T-cell (primary cell): ENCODE measurements around the gene PNPLA5. TPM values are rescaled to one million over a fixed set of nuclear protein-coding genes. Genes with fewer than 3 reads are reported as not detected.

ENCODE experiments used
- ATAC-seq, 4 experiments: fragments of 200-7000 bp in 3 of 4; fragments of 150-1000 bp in 1 of 4; cut with Tn5 transposase; replicated peaks in 1 of 4; 1 replicate in 3 of 4; 2 replicates in 1 of 4; pipeline ENCODE4 v1.10.0; 2021; ENCODE audit warnings: moderate library complexity in 3 of 4, mild to moderate bottlenecking in 2 of 4, moderate number of reproducible peaks in 1 of 4
- CTCF ChIA-PET, 2 donors: fragments of 300-600 bp; sonication (Branson Sonifier 250); formaldehyde crosslinking; loops; one replicate each; lab custom pipeline; 2022; ENCODE audit warnings: antibody characterized with exemption in 2 of 2; lab: Charles Lee
- POLR2A ChIA-PET, 2 donors: fragments of 300-600 bp; sonication (Branson Sonifier 250); formaldehyde crosslinking; loops; one replicate each; lab custom pipeline; 2022; ENCODE audit warnings: antibody characterized with exemption in 2 of 2; lab: Charles Lee
- DNase-seq, 35 experiments: peaks; one replicate each; pipeline versions ENCODE4 v3.0.0 to v3.0.0-alpha.2; 2013 to 2023
- H3K27ac ChIP-seq: one replicate; pipeline ENCODE4 v1.5.1; 2013; ENCODE audit warnings: low read length
- H3K27me3 ChIP-seq, 2 experiments: replicated peaks in 1 of 2; 1 replicate in 1 of 2; 2 replicates in 1 of 2; pipeline versions ENCODE4 v1.6.1 to v1.7.0; 2013; ENCODE audit warnings: low read length in 1 of 2, mixed read lengths in 1 of 2; ENCODE audit not compliant: control insufficient read depth in 2 of 2, insufficient read depth in 2 of 2; ENCODE audit errors: extremely low read depth in 1 of 2
- H3K36me3 ChIP-seq, 2 donors: 1 replicate in 1 of 2; 2 replicates in 1 of 2; pipeline versions ENCODE4 v1.6.1 to v1.7.0; 2013; ENCODE audit warnings: low read length in 1 of 2; ENCODE audit not compliant: control insufficient read depth in 2 of 2, insufficient read depth in 1 of 2; ENCODE audit errors: extremely low read depth in 1 of 2
- H3K4me1 ChIP-seq, 2 experiments: 1 replicate in 1 of 2; 2 replicates in 1 of 2; pipeline versions ENCODE4 v1.6.1 to v1.7.0; 2013; ENCODE audit warnings: low read length in 2 of 2, mixed read lengths in 1 of 2; ENCODE audit not compliant: insufficient read depth in 2 of 2, control insufficient read depth in 1 of 2; ENCODE audit errors: extremely low read depth in 1 of 2
- H3K4me3 ChIP-seq, 2 donors: 1 replicate in 1 of 2; 2 replicates in 1 of 2; pipeline versions ENCODE4 v1.5.1 to v1.7.0; 2013; ENCODE audit warnings: mild to moderate bottlenecking in 2 of 2, low read length in 1 of 2, moderate library complexity in 1 of 2; ENCODE audit not compliant: control insufficient read depth in 1 of 2; ENCODE audit errors: extremely low read depth in 1 of 2
- H3K9me3 ChIP-seq: 2 replicates; pipeline ENCODE4 v1.7.0; 2013
- H3K27ac Mint-ChIP-seq, 2 donors: one replicate each; pipeline ENCODE4 v1.8.0; 2020 to 2021; ENCODE audit warnings: mild to moderate bottlenecking in 2 of 2, mixed read lengths in 2 of 2
- H3K27me3 Mint-ChIP-seq, 2 donors: one replicate each; pipeline ENCODE4 v1.8.0; 2021 to 2022; ENCODE audit warnings: mixed read lengths in 2 of 2
- H3K36me3 Mint-ChIP-seq: one replicate; pipeline ENCODE4 v1.8.0; 2021; ENCODE audit warnings: mixed read lengths
- H3K4me1 Mint-ChIP-seq, 3 donors: one replicate each; pipeline ENCODE4 v1.8.0; 2020 to 2022; ENCODE audit warnings: mixed read lengths in 3 of 3, mild to moderate bottlenecking in 1 of 3
- H3K4me3 Mint-ChIP-seq, 3 donors: one replicate each; pipeline ENCODE4 v1.8.0; 2020 to 2022; ENCODE audit warnings: mild to moderate bottlenecking in 3 of 3, mixed read lengths in 3 of 3, moderate library complexity in 3 of 3
- H3K9me3 Mint-ChIP-seq, 3 donors: one replicate each; pipeline ENCODE4 v1.8.0; 2020 to 2022; ENCODE audit warnings: mixed read lengths in 3 of 3
- WGBS: methylation state at CpG from one replicate; pipeline ENCODE4 v1.1.5; 2013; ENCODE audit warnings: missing lambda C conversion rate; ENCODE audit not compliant: insufficient coverage; 5-methylcytosine and 5-hydroxymethylcytosine counted together
- total RNA-seq, 35 experiments: library from RNA in 6 of 35; stranded (reverse) in 6 of 35; fragments of 120-200 nt in 1 of 35; gene quantifications; one replicate each; pipeline versions ENCODE4 v1.2.1 to v1.2.4 and lab custom pipeline; 2013 to 2026

PNPLA5 gene
- total RNA-seq, 5 donors from 2014 or later (not counting 1 experiment from before 2014, with no cell fraction given): not detected

- Mint-ChIP-seq H3K36me3 (no peaks in the 10 kb centered on the region), H3K27me3 (peaks cover 0 to 8% of the 10 kb centered on the region in 2 donors), H3K9me3 (no peaks in the 10 kb centered on the region), H3K4me1 (no peaks in the 10 kb centered on the region), H3K27ac (no peak overlapping the region), H3K4me3 (no peak overlapping the region)
- DNase-seq: no peak
- POLR2A ChIA-PET: no interaction called here
- Histone ChIP-seq H3K9me3 (no peaks in the 10 kb centered on the region), H3K27ac (no peak overlapping the region), H3K27me3 (peaks cover 0 to 35% of the 10 kb centered on the region in 2 experiments), H3K4me3 (no peak overlapping the region), H3K4me1 (no peaks in the 10 kb centered on the region), H3K36me3 (no peaks in the 10 kb centered on the region)
- no peak for ATAC-seq
- WGBS: 82% methylated on average over 31 of the region's 31 CpGs
- CTCF ChIA-PET: no interaction called here
Measured at GRCh38 chr22:43844560-43845545, 47.0 kb downstream of the PNPLA5 start.

- H3K4me3 Mint-ChIP-seq: no peak overlapping the region
- WGBS: 88% methylated on average over 12 of the region's 21 CpGs
- no peaks in the 10 kb centered on the region for H3K9me3 Mint-ChIP-seq
- H3K27ac Mint-ChIP-seq: no peak overlapping the region
- CTCF ChIA-PET: no interaction called here
- DNase-seq (no peak), ATAC-seq (no peak)
- POLR2A ChIA-PET: no interaction called here
- H3K4me3 ChIP-seq: no peak overlapping the region
- H3K36me3 ChIP-seq: no peaks in the 10 kb centered on the region
- peaks cover 0 to 1% of the 10 kb centered on the region in 2 donors for H3K27me3 Mint-ChIP-seq
- H3K36me3 Mint-ChIP-seq: no peaks in the 10 kb centered on the region
- no peaks in the 10 kb centered on the region for H3K9me3 ChIP-seq
- peaks cover 0 to 34% of the 10 kb centered on the region in 2 experiments for H3K27me3 ChIP-seq
- no peaks in the 10 kb centered on the region for H3K4me1 Mint-ChIP-seq
- H3K4me1 ChIP-seq: no peaks in the 10 kb centered on the region
- no peak overlapping the region for H3K27ac ChIP-seq
Measured at GRCh38 chr22:43843783-43844530, 47.9 kb downstream of the PNPLA5 start.

GRCh38 chr22:43841742-43842141 is 50.1 kb downstream of the PNPLA5 start:
- no peak for DNase-seq
- Mint-ChIP-seq H3K36me3 (no peaks in the 10 kb centered on the region), H3K9me3 (no peaks in the 10 kb centered on the region), H3K4me1 (no peaks in the 10 kb centered on the region), H3K4me3 (no peak overlapping the region), H3K27me3 (no peaks in the 10 kb centered on the region), H3K27ac (no peak overlapping the region)
- H3K27ac ChIP-seq: no peak overlapping the region
- H3K9me3 ChIP-seq: no peaks in the 10 kb centered on the region
- no peaks in the 10 kb centered on the region for H3K36me3 ChIP-seq
- no peak overlapping the region for H3K4me3 ChIP-seq
- no peaks in the 10 kb centered on the region for H3K4me1 ChIP-seq
- H3K27me3 ChIP-seq: peaks cover 0 to 25% of the 10 kb centered on the region in 2 experiments
- POLR2A ChIA-PET: no interaction called here
- 88% methylated on average over 18 of the region's 21 CpGs for WGBS
- CTCF ChIA-PET: no interaction called here
- no peak for ATAC-seq

GRCh38 chr22:43840851-43841250 is 51.0 kb downstream of the PNPLA5 start:
- ATAC-seq: no peak
- H3K36me3 Mint-ChIP-seq: no peaks in the 10 kb centered on the region
- H3K4me1 Mint-ChIP-seq: no peaks in the 10 kb centered on the region
- H3K27ac Mint-ChIP-seq: no peak overlapping the region
- Histone ChIP-seq H3K36me3 (no peaks in the 10 kb centered on the region), H3K9me3 (no peaks in the 10 kb centered on the region), H3K4me1 (no peaks in the 10 kb centered on the region), H3K27ac (no peak overlapping the region), H3K27me3 (peaks cover 0 to 27% of the 10 kb centered on the region in 2 experiments), H3K4me3 (no peak overlapping the region)
- no peaks in the 10 kb centered on the region for H3K27me3 Mint-ChIP-seq
- WGBS: 79% methylated on average over 12 of the region's 16 CpGs
- ChIA-PET CTCF (no interaction called here), POLR2A (no interaction called here)
- H3K9me3 Mint-ChIP-seq: no peaks in the 10 kb centered on the region
- no peak for DNase-seq
- H3K4me3 Mint-ChIP-seq: no peak overlapping the region

- H3K27me3 Mint-ChIP-seq: peaks cover 0 to 4% of the 10 kb centered on the region in 2 donors
- H3K9me3 ChIP-seq: no peaks in the 10 kb centered on the region
- ChIA-PET POLR2A (no interaction called here), CTCF (no interaction called here)
- no peaks in the 10 kb centered on the region for H3K4me1 ChIP-seq
- no peaks in the 10 kb centered on the region for H3K4me1 Mint-ChIP-seq
- H3K27me3 ChIP-seq: peaks cover 0 to 31% of the 10 kb centered on the region in 2 experiments
- H3K4me3 ChIP-seq: no peak overlapping the region
- DNase-seq (no peak), ATAC-seq (no peak)
- H3K27ac Mint-ChIP-seq: no peak overlapping the region
- H3K9me3 Mint-ChIP-seq: no peaks in the 10 kb centered on the region
- H3K36me3 Mint-ChIP-seq: no peaks in the 10 kb centered on the region
- WGBS: 87% methylated on average over 11 of the region's 13 CpGs
- no peaks in the 10 kb centered on the region for H3K36me3 ChIP-seq
- no peak overlapping the region for H3K4me3 Mint-ChIP-seq
- no peak overlapping the region for H3K27ac ChIP-seq
Measured at GRCh38 chr22:43840431-43840830, 51.4 kb downstream of the PNPLA5 start.

- peaks cover 0 to 36% of the 10 kb centered on the region in 2 experiments for H3K27me3 ChIP-seq
- CTCF ChIA-PET: no interaction called here
Measured at GRCh38 chr22:43839781-43840180, 52.0 kb downstream of the PNPLA5 start.

More at GRCh38 chr22:43839781-43840180, 52.0 kb downstream of the PNPLA5 start:
- H3K4me1 ChIP-seq: no peaks in the 10 kb centered on the region
- H3K27ac ChIP-seq: no peak overlapping the region
- H3K4me3 ChIP-seq: no peak overlapping the region
- Mint-ChIP-seq H3K9me3 (no peaks in the 10 kb centered on the region), H3K27ac (no peak overlapping the region), H3K4me1 (no peaks in the 10 kb centered on the region), H3K36me3 (no peaks in the 10 kb centered on the region), H3K4me3 (no peak overlapping the region), H3K27me3 (peaks cover 0 to 9% of the 10 kb centered on the region in 2 donors)
- DNase-seq: no peak
- no peaks in the 10 kb centered on the region for H3K9me3 ChIP-seq
- WGBS: 55% methylated on average over 8 of the region's 8 CpGs
- POLR2A ChIA-PET: no interaction called here
- ATAC-seq: no peak
- H3K36me3 ChIP-seq: no peaks in the 10 kb centered on the region
